Measurements from ENCODE around the gene CCDC200. TPM values are rescaled to one million over a fixed set of nuclear protein-coding genes. Genes with fewer than 3 reads are reported as not detected.

CCDC200 gene
- total RNA-seq, 1 experiment from 2014 or later, result not detected

GRCh38 chr17:43219001-43219400 lies 9.4 kb downstream of the CCDC200 start:
- Mint-ChIP-seq H3K4me3 (no peak overlapping the region), H3K27ac (no peak overlapping the region; a peak in 1 of 7 replicates), H3K27me3 (ENCODE audit: low read depth) (no peaks in the 10 kb centered on the region), H3K36me3 (ENCODE audit: insufficient read depth in 1 of 3, low read depth in 3 of 3) (peaks cover 1 to 12% (median 8%) of the 10 kb centered on the region in 3 experiments; a peak in 6 of 7 replicates), H3K4me1 (peaks cover 0 to 2% of the 10 kb centered on the region in 2 experiments; a peak in 1 of 4 replicates), H3K9me3 (no peaks in the 10 kb centered on the region)
- no peak overlapping the region for H3T11ph ChIP-seq (ENCODE audit: low read length)
- H2BK5ac ChIP-seq (ENCODE audit: insufficient read length, low read length), result no peak overlapping the region
- TF ChIP-seq, protein P1, sequence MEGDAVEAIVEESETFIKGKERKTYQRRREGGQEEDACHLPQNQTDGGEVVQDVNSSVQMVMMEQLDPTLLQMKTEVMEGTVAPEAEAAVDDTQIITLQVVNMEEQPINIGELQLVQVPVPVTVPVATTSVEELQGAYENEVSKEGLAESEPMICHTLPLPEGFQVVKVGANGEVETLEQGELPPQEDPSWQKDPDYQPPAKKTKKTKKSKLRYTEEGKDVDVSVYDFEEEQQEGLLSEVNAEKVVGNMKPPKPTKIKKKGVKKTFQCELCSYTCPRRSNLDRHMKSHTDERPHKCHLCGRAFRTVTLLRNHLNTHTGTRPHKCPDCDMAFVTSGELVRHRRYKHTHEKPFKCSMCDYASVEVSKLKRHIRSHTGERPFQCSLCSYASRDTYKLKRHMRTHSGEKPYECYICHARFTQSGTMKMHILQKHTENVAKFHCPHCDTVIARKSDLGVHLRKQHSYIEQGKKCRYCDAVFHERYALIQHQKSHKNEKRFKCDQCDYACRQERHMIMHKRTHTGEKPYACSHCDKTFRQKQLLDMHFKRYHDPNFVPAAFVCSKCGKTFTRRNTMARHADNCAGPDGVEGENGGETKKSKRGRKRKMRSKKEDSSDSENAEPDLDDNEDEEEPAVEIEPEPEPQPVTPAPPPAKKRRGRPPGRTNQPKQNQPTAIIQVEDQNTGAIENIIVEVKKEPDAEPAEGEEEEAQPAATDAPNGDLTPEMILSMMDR (conservative IDR thresholded peaks at IDR 0.05), result no peak
- H3K27ac ChIP-seq (ENCODE audit: insufficient read length, low read depth, low read length), result no peak overlapping the region
- H3K4ac ChIP-seq (ENCODE audit: low read depth, low read length), result no peak overlapping the region
- H3K79me1 ChIP-seq (ENCODE audit: insufficient read depth, low read depth, low read length, poor library complexity, severe bottlenecking), result no peaks in the 10 kb centered on the region
- no peak overlapping the region for H3K18ac ChIP-seq (ENCODE audit: insufficient read length, low read depth, low read length)
- H4K8ac ChIP-seq (replicated peaks; ENCODE audit: insufficient read length, low read depth, low read length), result no peak overlapping the region
- H3K79me2 ChIP-seq (ENCODE audit: insufficient read depth, low read length), result no peaks in the 10 kb centered on the region
- no peak overlapping the region for H3K4me2 ChIP-seq (ENCODE audit: insufficient read depth, insufficient read length, low read length)
- no peak overlapping the region for H2BK12ac ChIP-seq (ENCODE audit: insufficient read length, low read depth, low read length)
- no peak overlapping the region for H3K23ac ChIP-seq (ENCODE audit: insufficient read length, low read depth, low read length)
- H3K9ac ChIP-seq (ENCODE audit: extremely low read depth, insufficient read length, low read length), result no peak overlapping the region
- no peaks in the 10 kb centered on the region for H3K23me2 ChIP-seq (ENCODE audit: insufficient read length, low read depth, low read length, poor library complexity, severe bottlenecking)
- no peak overlapping the region for H3K14ac ChIP-seq (ENCODE audit: insufficient read depth, low read length)
- H2BK120ac ChIP-seq (ENCODE audit: low read depth, low read length, poor library complexity, severe bottlenecking), result no peak overlapping the region
- H2BK20ac ChIP-seq (ENCODE audit: low read depth, low read length, poor library complexity, severe bottlenecking), result no peak overlapping the region
- H3K9me3 ChIP-seq (ENCODE audit: control insufficient read depth, low read depth, low read length), result no peaks in the 10 kb centered on the region
- H3K56ac ChIP-seq (ENCODE audit: insufficient read length, low read depth, low read length), result no peak overlapping the region
- DNase-seq, result no peak
- H2AFZ ChIP-seq (ENCODE audit: low read length), result no peak overlapping the region
- no peak overlapping the region for H4K5ac ChIP-seq (ENCODE audit: insufficient read length, low read depth, low read length)
- no CpG with 5 or more reads among the region's 2 CpGs for WGBS (ENCODE audit: extremely low coverage, insufficient read length, low lambda C conversion rate)
- H3K27me3 ChIP-seq (ENCODE audit: insufficient read depth, low read length), result no peaks in the 10 kb centered on the region
- H2AK5ac ChIP-seq (ENCODE audit: insufficient read length, low read length), result no peak overlapping the region
- no peak overlapping the region for H2BK15ac ChIP-seq (ENCODE audit: low read depth, low read length)
- no peaks in the 10 kb centered on the region; the same call in 1 of the 2 replicates for H3K4me1 ChIP-seq (ENCODE audit: insufficient read depth, low read length)
- H4K91ac ChIP-seq (ENCODE audit: insufficient read length, low read depth, low read length), result no peak overlapping the region
- no peaks in the 10 kb centered on the region for H4K20me1 ChIP-seq (ENCODE audit: control insufficient read depth, insufficient read depth, insufficient read length)
